ENCODE data around the gene YIPF1.
"Not testable (repeated sequence)": the region's sequence is repeated elsewhere in the genome, so short reads cannot be mapped to it uniquely, and the experiment has no call there.

Gene YIPF1

GRCh38 chr1:53837646-53837923 lies 52.0 kb downstream of the YIPF1 start:
- no peak for DNase-seq

GRCh38 chr1:53835491-53835890 lies 54.1 kb downstream of the YIPF1 start:
- DNase-seq: no peak

GRCh38 chr1:53834776-53835175 lies 54.8 kb downstream of the YIPF1 start:
- DNase-seq: no peak

GRCh38 chr1:53833393-53833792 lies 56.2 kb downstream of the YIPF1 start:
- DNase-seq: no peak

GRCh38 chr1:53826367-53826766 lies 63.2 kb downstream of the YIPF1 start:
- no peak for DNase-seq

- DNase-seq: no peak
Observed at GRCh38 chr1:53825306-53825705, 64.3 kb downstream of the YIPF1 start.

- DNase-seq: no peak
Observed at GRCh38 chr1:53822931-53823330, 66.7 kb downstream of the YIPF1 start.

GRCh38 chr1:53821380-53821779 lies 68.2 kb downstream of the YIPF1 start:
- no peak for DNase-seq

GRCh38 chr1:53819387-53819786 lies 70.2 kb downstream of the YIPF1 start:
- no peak for DNase-seq

GRCh38 chr1:53816584-53816983 lies 73.0 kb downstream of the YIPF1 start:
- not testable (repeated sequence) for DNase-seq

GRCh38 chr1:53815484-53815883 lies 74.1 kb downstream of the YIPF1 start:
- DNase-seq: not testable (repeated sequence)

- no peak for DNase-seq
Observed at GRCh38 chr1:53811414-53811851, 78.2 kb downstream of the YIPF1 start.

GRCh38 chr1:53810497-53810896 lies 79.1 kb downstream of the YIPF1 start:
- no peak for DNase-seq

- no peak for DNase-seq
Observed at GRCh38 chr1:53810007-53810406, 79.6 kb downstream of the YIPF1 start.

GRCh38 chr1:53807916-53808315 lies 81.7 kb downstream of the YIPF1 start:
- no peak for DNase-seq

GRCh38 chr1:53804791-53805505 lies 84.6 kb downstream of the YIPF1 start:
- DNase-seq: no peak

GRCh38 chr1:53804181-53804580 lies 85.4 kb downstream of the YIPF1 start:
- DNase-seq: no peak

All from activated naive CD4-positive, alpha-beta T cell treated with Interleukin-2 at 50 U/mL for 16 hours (primary cell).